SK-N-DZ (cell line): ENCODE data around the gene FTO.

Experiments
- DNase-seq: peaks from one replicate; pipeline ENCODE4 v3.0.0-alpha.2; 2015; ENCODE audit warnings: low spot score

The FTO gene

GRCh38 chr16:53753431-53753830 is 49.5 kb downstream of the FTO start:
- no peak for DNase-seq

DNA sequence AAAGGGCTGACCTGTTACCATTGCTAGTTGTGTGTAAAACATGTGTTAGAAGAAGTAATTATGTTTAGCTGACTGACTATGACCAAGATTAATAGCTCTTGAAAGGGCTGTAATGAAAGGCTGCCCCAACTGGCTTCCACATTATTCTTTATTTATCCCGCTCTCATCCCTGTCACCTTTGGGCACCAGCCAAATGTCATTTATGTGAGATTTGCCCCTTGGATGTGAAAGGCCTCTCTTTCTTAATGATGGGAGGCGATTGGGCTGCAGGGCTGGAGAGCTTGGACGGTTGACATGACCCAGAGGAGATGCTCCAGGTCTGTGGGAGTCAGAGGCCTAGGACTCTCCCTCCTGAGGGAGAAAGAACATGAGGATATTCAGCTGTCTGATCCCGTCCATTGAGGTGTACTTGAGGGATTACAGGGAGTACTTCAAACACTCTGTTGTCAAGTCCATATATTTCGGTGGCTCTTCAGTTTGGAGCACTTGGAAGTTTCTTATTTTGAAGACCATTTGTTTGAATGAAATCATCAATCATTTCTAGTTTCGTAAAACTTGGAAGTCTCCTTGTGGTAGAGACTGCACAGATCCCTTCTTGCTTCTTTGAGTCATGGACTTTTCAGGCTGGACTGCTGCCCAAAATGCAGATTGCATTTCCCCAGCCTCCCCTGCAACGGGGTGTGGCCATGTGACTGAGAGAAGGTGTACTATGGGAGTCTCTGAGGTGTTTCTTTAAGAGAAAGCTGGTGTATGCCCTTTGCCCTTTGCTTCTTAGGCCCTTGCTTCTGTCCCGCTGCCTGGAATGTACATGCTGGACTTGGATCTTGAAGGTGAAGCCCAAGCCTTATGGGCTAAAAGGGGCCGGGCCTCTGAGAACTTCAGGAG is 51.3 kb downstream of the FTO start:
- DNase-seq, result peak; percentile 52

GRCh38 chr16:53756275-53756996 is 52.5 kb downstream of the FTO start:
- no peak for DNase-seq

DNA sequence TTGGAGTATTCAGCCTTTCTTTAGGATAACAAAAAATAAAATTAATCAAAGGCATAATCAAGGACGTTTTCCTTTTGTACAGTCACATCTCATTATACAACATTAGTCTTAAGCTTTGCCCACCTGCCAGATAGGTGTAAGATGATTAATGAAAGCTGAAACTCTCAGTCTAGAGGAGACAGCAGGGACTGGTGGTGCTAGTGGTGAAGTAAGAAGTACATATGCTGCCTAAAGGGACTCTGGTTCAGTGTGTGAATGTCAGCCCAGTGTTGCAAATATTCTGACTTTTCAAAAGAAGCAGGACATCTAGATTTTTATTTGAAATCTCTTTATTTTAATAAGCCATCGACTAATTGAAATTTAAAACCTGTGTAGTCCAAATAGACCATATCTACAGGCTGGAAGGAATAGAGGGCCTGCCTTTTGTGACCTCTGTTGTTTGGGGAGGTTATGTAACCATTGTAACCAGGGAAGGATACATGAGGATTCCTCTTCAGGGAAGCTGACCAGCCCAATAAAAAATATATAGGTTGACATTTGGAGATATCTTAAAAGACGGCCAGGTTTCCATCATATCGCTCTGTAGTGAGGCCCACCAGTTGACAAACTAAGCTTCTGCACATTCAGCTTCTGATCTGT is 54.1 kb downstream of the FTO start:
- DNase-seq, result no peak

DNA sequence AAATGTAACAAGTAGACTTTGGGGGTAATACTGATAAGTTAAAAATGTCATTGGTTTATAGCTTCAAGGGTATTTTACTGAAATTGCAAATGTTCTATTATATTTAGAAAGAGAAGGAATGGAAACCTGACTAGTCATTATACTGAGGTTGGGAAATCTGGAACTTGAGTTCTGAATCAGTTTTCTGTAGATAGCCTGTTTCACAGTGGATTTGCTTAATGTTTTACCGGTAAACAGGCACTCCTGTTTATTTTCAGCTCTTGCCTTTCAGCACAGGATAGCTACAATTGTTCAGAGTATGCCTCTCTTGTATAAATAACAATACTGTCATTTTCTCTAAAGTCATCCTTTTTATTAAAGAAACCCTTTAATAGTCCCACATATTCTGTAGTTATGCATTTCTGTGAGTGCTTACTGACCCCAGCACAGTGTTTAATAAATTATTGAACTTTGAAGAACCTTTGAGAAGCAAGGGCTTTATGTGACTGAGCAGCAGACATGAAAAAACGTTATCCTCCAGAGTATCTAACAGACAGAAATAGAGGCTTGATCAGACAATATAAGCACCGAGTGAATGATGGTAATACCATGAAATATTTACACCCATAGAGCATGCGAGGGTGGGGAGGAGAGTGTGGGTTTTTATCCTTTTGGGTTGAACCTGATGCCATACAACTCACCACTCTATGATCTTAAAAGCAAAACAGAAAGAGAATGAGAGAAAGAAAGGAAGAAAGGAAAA is 58.2 kb downstream of the FTO start:
- no peak for DNase-seq

DNA sequence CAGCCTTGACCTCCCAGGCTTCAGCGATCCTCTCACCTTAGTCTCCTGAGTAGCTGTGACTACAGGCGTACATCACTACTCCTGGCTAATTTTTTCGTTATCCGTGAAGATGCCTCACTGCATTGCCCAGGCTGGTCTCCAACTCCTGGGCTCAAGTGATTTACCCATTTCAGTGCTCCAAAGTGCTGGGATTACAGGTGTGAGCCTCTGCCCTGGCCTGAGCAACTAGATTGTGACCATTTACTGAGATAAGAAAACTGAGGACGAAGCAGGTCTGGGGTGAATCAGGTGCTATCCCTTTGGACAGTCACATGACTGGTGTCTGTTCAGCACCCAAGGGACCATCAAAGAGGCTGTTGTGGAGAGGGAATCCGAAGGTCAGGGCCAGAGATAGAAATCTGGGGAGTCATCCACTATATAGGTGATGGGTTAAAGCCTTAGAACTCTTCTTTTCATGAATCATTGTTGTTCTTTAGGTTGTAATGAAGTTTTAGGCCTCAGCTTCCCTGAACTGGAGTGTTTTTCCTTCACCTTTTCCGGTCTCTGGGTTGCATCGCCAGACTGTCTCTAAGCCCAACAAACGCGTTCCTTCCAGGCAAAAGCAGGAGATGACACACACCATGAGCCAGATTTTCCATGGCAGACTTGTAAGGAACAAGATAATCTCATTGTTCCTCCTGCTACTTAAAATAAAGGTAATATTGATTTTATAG is 62.5 kb downstream of the FTO start:
- no peak for DNase-seq

- no peak for DNase-seq
Observed at GRCh38 chr16:53768167-53768566, 64.2 kb downstream of the FTO start.

DNA sequence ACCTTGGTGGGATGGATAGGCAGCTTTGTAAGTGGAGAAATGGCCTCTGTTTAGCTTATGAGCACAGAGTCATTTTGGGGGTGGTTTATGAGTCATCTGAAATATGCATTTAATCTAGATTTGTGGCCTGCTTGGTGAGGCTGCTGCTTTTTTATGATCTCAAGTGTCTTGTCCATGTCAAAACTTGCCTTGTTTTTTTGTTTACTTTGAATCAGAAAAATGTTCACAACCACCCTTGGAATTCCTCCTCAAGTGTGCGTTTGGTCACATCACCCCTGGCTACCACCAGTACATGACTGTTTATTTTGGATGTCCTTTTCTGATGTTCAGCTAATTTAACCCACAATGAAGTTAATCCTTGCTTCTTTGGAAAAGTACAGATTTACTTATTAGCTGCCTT is 64.6 kb downstream of the FTO start:
- no peak for DNase-seq

GRCh38 chr16:53769185-53769584 is 65.2 kb downstream of the FTO start:
- DNase-seq, result no peak

DNA sequence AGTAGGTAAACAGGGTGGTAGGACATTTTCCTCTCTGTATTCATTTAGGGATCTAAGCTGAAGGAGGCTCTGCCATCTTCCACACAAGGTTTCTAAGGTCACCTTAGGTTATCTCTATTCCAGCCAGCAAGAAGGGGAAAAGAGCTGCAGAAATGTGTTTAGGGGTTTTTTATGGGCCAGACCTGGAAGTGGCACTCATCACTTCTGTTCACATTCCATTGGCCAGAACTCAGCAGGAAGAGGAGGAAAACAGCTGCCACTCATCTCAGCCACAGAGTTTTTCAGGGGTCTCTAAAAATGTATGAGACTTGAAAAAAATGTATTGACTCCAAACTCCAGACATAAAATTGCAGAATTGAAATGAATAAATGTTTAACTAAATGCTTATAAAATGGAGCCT is 65.8 kb downstream of the FTO start:
- peak; percentile 44 for DNase-seq

- no peak for DNase-seq
Observed at GRCh38 chr16:53770641-53771040, 66.7 kb downstream of the FTO start.

GRCh38 chr16:53771655-53772497 is 67.9 kb downstream of the FTO start:
- no peak for DNase-seq

DNA sequence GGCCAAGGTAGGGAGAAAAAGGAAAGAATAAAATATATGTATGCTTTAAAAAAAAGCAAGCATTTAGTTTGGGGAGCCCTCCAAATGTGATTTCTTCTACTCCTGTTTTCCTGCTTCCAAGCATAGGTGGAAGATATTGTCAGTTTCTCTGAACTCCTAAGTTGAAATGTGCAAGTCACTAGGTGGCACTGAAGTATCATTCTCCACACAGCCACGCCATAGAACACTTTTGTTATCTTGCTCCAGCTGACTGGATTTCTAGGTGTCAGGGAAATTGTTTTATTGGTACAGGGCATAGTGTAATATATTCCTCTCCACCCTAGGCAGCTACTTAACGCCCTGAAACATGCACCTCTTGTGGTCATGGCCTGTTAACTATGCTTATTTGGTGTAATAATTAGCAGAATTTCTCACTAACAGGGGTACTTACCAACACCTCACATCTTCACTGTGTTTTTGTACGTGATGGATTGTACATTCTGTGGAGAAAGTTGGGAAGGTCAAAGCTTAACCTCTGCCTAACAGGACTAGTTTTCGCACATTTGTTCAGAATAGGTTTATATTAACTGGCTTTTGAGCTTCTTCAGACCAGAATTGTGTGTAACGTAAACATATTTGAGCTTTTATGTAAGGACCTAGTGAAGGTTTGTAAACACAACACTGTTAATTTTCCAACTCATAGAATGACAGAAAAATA is 69.3 kb downstream of the FTO start:
- DNase-seq, result peak; percentile 66

DNA sequence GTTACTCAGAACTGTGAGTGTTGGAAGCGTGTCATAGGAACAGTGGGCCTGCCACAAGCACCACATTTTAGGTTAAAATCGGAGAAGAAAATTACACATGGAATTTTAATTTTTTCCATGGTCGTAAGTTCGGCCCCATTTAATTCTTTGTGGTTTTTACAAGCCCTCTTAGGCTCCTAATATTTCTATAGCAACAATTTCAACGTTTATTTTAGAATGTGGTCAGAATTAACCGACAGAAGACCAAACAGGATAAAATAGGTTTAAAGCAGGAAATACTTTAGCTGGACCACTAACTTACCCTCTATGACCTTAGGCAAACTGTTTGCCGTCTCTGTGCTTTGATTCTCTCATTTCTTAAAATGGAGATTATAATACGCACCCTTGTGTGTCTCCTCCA is 69.9 kb downstream of the FTO start:
- DNase-seq, result no peak

DNA sequence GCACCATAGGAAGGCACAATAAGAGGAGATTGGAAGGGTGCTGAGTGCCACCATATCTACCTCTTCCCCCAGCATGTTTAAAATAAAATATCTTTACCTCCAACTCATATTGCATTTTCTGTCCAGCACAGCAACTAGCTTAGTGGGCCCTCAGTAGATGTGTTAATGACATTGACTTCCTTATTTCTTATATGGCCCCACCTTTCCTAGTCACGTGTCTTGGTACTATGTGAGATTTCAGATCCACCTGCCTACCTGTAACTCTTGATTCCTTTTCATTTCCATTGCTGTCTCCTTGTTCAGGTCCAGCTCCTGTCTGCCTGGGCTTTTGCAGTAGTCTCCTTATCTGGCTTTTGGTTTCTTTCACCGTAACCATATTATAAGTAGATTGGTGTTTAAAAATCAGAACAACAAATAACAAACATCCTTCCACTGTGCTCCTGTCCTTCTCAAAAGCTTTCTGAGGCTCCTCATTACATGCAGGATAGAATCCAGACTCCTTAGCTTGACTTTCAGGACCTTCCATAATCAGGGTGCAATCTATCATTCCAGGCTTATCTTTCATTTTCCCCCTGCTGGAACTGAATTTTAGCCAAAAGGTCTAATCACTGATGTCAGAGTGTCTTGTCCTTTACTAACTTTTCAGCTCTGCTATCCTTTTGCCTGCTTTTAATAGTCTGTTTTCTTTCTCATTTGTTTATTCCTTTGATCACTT is 71.3 kb downstream of the FTO start:
- DNase-seq, result peak; percentile 69

- DNase-seq, result no peak
Observed at GRCh38 chr16:53775821-53776431, 72.0 kb downstream of the FTO start.

DNA sequence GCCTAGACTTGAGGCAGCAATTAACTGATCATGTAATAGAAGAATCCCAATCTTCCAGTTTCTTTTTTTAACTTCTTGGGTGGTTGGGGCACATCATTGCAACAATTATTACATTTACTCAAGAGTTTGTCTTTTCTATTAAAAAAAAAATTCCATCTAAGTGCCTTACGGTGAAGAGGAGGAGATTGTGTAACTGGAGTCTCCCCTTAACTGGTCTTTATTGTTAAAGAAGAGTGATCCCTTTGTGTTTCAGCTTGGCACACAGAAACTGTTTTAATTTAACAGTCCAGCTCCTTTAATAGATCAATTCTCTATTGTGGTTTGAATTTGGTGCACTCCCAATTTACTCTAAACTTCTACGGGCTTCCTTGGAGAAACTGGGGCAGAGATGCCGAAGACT is 75.2 kb downstream of the FTO start:
- DNase-seq, result no peak

DNA sequence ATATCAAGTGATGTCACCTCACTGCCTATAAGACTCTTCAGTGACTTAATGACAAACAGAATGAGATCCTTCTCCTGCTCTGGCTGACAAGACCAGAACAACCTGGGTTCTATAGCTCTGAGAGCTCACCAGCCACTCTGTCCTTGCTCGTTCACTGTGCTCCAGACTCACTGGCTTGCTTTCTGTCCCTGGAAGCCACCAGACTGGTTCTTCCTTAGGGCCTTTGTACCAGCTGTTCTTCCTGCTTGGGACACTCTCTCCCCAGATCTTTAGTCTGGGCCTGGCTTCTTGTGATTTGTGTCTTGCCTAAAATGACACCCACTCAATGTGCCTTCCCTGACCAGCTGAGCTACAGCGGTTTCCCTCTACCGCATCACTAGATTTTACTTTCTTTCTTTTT is 76.1 kb downstream of the FTO start:
- no peak for DNase-seq
